ENCODE results near the gene TAS1R2.

GRCh38 chr1:18874036-18874435 lies 14.6 kb upstream of the TAS1R2 start:
- TF ChIP-seq POLR2A (IDR thresholded peaks at IDR 0.05; ENCODE audit: low read depth, low read length) (no peak), ELK1 (IDR thresholded peaks at IDR 0.05; ENCODE audit: borderline replicate concordance, low read depth, low read length) (no peak), CTCF (conservative IDR thresholded peaks at IDR 0.05; ENCODE audit: low read depth, low read length) (no peak), MXI1 (IDR thresholded peaks at IDR 0.05; ENCODE audit: borderline replicate concordance, low read depth, low read length) (no peak), SMC3 (IDR thresholded peaks at IDR 0.05; ENCODE audit: low read depth, low read length) (no peak)
